ENCODE data around the gene PKN1.
A peak's percentile ranks its signal among the peaks of the same experiment; 100 is the strongest.

PKN1 gene

DNA sequence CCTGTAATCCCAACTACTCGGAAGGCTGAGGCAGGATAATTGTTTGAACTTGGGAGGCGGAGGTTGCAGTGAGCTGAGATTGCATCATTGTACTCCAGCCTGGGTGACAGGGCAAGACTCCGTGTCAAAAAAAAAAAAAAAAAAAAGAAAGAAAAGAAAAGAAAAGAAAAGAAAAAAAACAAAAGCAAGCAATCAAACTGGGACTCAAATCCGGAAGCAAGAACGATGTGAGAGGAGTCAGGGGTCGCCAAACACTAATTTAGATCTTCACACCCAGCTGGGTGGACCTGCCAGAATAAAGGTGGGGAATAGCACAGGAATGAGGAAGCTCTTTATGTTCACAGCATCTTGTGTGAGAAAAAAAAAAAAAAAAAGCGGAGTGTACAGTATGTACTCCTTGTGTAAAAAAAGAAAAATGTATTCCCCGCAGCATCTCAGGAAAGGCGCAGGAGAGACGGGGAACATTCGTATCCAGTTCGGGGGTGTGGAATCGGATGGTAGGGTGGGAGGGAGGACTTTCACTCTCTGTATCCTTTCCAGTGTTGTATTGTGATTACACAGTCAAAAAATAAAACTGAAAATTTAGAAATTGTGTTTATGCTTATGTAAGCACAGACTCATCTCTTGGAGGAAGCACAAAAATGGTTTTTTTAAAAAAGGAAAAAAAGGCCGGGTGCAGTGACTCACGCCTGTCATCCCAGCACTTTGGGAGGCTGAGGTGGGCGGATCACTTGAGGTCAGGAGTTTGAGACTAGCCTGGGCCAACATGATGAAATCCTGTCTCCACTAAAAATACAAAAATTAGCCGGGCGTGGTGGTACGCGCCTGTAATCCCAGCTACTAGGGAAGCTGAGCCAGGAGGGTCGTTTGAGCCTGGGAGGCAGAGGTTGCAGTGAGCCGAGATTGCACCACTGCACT, 77.5 kb downstream of the PKN1 start:
- H3K27ac ChIP-seq (ENCODE audit: low read depth, low read length) = peak overlapping the region; percentile 86

DNA sequence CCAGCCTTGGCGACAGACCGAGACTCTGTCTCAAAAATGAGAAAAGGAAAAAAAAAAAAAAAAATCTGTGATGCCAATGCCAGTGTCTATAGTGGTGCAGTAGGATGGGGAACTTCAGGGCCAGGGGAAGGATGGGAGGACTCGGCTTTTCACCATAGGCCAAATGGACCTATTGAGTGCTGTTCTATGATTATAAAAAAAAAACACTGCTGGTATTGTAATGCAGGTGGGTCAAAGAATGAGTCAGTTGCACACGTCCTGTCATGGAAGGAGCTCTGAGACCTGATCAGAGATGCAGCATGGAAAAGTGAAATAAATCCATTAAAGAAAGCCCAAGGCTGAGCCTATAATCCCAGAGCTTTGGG, 78.1 kb downstream of the PKN1 start:
- H3K4me1 ChIP-seq (ENCODE audit: control insufficient read depth, insufficient read depth, low read length, unreplicated experiment) = peaks cover 36% of the 10 kb centered on the region

More for the DNA sequence above, 77.5 kb downstream of the PKN1 start:
- H3K36me3 ChIP-seq (ENCODE audit: insufficient read depth, low read length) = peaks cover 13% of the 10 kb centered on the region
- H3K79me2 ChIP-seq (ENCODE audit: control insufficient read depth, insufficient read depth, low read length, unreplicated experiment) = peaks cover 9% of the 10 kb centered on the region
- H3K27me3 ChIP-seq (ENCODE audit: insufficient read depth, low read length) = no peaks in the 10 kb centered on the region
- peaks cover 36% of the 10 kb centered on the region for H3K4me1 ChIP-seq (ENCODE audit: control insufficient read depth, insufficient read depth, low read length, unreplicated experiment)
- peak overlapping the region; percentile 70 for H3K4me3 ChIP-seq (ENCODE audit: low read depth, low read length)
- peak overlapping the region; percentile 33 for H2AFZ ChIP-seq (ENCODE audit: low read length, unreplicated experiment)

DNA sequence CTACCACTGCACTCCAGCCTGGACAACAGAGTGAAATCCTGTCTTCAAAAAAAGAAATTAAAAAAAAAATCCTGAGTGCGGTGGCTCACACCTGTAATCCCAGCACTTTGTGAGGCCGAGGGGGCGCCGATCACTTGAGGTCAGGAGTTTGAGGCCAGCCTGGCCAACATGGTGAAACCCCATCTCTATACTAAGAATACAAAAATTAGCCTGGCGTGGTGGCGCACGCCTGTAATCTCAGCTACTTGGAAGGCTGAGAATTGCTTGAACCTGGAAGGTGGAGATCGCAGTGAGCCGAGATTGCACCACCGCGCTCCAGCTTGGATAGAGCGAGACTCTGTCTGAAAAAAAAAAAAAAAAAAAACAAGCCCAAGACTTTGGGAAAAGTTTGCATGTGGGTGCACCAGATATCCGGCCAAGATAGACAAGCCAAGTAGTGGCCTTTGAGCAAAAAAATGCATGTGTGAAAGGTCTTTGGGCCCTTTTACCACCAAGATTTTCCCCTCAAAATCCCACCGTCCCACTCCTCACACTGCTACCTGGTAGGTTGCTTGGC, 79.4 kb downstream of the PKN1 start:
- no peak overlapping the region for H2AFZ ChIP-seq (ENCODE audit: low read length, unreplicated experiment)
- peaks cover 28% of the 10 kb centered on the region for H3K79me2 ChIP-seq (ENCODE audit: control insufficient read depth, insufficient read depth, low read length, unreplicated experiment)
- no peak overlapping the region for H3K4me3 ChIP-seq (ENCODE audit: low read depth, low read length)
- peaks cover 21% of the 10 kb centered on the region for H3K36me3 ChIP-seq (ENCODE audit: insufficient read depth, low read length)
- peaks cover 34% of the 10 kb centered on the region for H3K4me1 ChIP-seq (ENCODE audit: control insufficient read depth, insufficient read depth, low read length, unreplicated experiment)
- no peak overlapping the region for H3K27ac ChIP-seq (ENCODE audit: low read depth, low read length)
- H3K27me3 ChIP-seq (ENCODE audit: insufficient read depth, low read length) = no peaks in the 10 kb centered on the region

More for the DNA sequence above, 78.1 kb downstream of the PKN1 start:
- Histone ChIP-seq H3K79me2 (ENCODE audit: control insufficient read depth, insufficient read depth, low read length, unreplicated experiment) (peaks cover 15% of the 10 kb centered on the region), H2AFZ (ENCODE audit: low read length, unreplicated experiment) (no peak overlapping the region), H3K36me3 (ENCODE audit: insufficient read depth, low read length) (peaks cover 19% of the 10 kb centered on the region), H3K4me3 (ENCODE audit: low read depth, low read length) (no peak overlapping the region; the same call in 1 of the 2 replicates), H3K27me3 (ENCODE audit: insufficient read depth, low read length) (no peaks in the 10 kb centered on the region), H3K27ac (ENCODE audit: low read depth, low read length) (peak overlapping the region; percentile 86)

DNA sequence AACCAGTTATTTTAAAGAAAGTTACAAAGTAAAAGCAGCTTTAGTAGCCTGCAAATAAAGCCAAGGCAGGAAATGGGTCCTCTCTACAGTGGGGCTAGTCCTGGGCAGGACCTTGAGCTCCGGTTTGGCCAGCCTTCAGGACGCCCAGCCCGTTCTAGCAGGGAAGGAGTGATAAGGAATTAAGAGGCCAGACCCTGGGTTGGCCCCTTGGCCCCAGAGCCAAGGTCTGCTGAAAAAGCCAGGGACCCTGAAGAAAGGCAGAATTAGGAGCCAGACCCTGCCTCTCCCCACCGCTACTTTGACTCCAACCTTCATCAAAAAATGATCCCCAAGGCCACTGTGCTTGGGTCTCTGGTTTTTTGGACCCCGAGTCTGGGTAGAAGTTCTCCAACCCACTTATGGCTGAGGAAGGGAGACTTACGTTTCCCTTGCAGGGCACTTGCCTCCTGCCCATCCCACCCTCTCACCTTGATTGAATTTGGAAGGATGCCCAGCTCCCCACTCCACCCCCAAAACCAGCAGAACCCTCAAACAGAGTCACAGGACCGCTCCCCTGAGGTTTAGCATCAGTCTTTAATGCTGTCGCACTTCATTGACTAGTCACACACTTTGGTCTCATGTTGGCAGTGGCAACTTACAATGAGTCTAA, 81.2 kb downstream of the PKN1 start:
- H3K36me3 ChIP-seq (ENCODE audit: insufficient read depth, low read length) = peaks cover 21% of the 10 kb centered on the region
- no peaks in the 10 kb centered on the region for H3K27me3 ChIP-seq (ENCODE audit: insufficient read depth, low read length)
- peaks cover 30% of the 10 kb centered on the region for H3K4me1 ChIP-seq (ENCODE audit: control insufficient read depth, insufficient read depth, low read length, unreplicated experiment)
- no peak overlapping the region for H2AFZ ChIP-seq (ENCODE audit: low read length, unreplicated experiment)
- H3K4me3 ChIP-seq (ENCODE audit: low read depth, low read length) = no peak overlapping the region; the same call in 1 of the 2 replicates
- H3K27ac ChIP-seq (ENCODE audit: low read depth, low read length) = no peak overlapping the region
- H3K79me2 ChIP-seq (ENCODE audit: control insufficient read depth, insufficient read depth, low read length, unreplicated experiment) = peaks cover 34% of the 10 kb centered on the region

DNA sequence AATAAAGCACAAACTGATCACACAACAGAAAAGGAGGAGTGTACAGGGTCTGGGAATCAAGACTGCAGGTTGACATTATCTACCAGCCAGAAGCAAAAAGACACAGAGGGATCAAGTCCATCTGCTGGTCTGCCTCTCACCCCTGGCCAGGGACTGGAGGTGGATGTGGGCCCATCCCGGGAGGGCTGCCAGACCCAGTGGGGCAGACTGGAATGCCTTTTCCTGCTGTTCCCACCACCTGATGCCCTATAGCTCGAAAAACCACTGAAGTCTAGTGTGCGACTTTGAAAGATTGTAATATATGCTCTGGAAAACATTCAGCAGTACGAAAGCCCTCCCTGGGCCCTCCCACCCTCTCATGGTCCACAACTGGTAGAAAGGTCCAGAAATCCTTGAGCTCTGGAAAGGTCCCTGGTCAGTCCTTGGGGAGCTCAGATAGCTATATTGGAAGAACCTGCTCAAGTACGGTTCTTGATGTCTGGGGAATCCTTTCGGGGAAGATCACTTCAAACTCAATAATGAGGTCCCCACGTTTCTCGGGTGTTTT, 82.5 kb downstream of the PKN1 start:
- H3K36me3 ChIP-seq (ENCODE audit: insufficient read depth, low read length) = peaks cover 21% of the 10 kb centered on the region
- peaks cover 34% of the 10 kb centered on the region for H3K79me2 ChIP-seq (ENCODE audit: control insufficient read depth, insufficient read depth, low read length, unreplicated experiment)
- peak overlapping the region; percentile 99 for H3K4me3 ChIP-seq (ENCODE audit: low read depth, low read length)
- no peaks in the 10 kb centered on the region for H3K27me3 ChIP-seq (ENCODE audit: insufficient read depth, low read length)
- H3K27ac ChIP-seq (ENCODE audit: low read depth, low read length) = no peak overlapping the region
- H2AFZ ChIP-seq (ENCODE audit: low read length, unreplicated experiment) = no peak overlapping the region
- peaks cover 32% of the 10 kb centered on the region for H3K4me1 ChIP-seq (ENCODE audit: control insufficient read depth, insufficient read depth, low read length, unreplicated experiment)

DNA sequence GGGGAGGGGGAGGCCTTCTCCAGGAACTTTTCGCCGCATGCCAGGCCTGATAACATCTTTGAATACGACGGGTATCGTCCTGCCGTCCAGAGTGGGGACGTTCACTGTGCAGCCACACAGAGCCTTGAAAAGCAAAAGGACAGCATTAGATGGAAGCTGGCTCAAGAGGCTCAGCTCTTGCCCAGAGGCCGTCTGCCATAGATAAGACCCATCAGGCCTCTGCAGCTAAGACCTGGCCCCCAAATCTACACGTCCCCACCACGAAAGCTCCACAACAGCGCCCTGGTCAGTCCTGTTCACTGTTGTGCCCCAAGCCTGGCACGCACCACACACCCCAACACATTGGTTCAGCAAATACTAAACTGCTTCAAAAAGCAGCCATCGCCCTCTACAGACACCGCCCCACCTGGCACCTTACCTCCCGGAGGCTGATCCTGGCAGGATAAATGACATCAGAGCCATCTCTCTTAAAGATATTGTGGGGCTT, 83.0 kb downstream of the PKN1 start:
- Histone ChIP-seq H3K4me1 (ENCODE audit: control insufficient read depth, insufficient read depth, low read length, unreplicated experiment) (peaks cover 32% of the 10 kb centered on the region), H2AFZ (ENCODE audit: low read length, unreplicated experiment) (no peak overlapping the region), H3K36me3 (ENCODE audit: insufficient read depth, low read length) (peaks cover 21% of the 10 kb centered on the region), H3K79me2 (ENCODE audit: control insufficient read depth, insufficient read depth, low read length, unreplicated experiment) (peaks cover 34% of the 10 kb centered on the region), H3K27me3 (ENCODE audit: insufficient read depth, low read length) (no peaks in the 10 kb centered on the region), H3K27ac (ENCODE audit: low read depth, low read length) (no peak overlapping the region), H3K4me3 (ENCODE audit: low read depth, low read length) (peak overlapping the region; percentile 99)

DNA sequence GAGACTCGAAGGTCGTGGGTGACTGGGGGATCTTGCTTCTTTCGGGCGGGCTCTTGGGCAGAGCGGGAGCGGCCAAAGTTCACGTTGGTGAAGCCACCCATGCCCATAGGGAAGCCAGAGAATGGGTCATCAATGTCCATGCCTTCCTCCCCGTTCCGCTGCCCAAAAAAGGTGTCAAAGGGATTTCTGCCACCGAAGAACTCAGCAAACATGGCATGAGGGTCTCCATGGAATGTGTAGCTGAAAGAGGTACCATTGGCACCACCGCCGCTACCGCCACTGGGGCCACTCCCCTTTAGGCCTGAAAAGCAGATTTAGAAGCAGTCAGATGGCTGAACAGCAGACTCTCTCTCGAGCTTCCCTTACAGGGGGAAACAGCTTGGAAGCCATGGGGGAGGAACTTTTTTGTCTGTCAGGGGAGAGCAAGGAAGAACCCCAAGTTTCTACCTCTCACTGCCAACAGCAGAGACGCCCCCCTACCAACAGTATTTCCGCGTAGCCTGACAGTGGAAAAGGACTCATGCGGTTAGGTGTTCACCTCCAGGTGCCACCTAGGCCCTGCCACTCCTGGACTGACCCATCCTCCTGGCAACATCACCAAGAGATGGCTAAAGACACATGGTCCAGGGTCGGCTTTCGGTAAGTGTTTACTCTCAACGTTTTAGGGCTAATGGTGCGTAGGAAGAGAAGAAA, 83.8 kb downstream of the PKN1 start:
- H3K27ac ChIP-seq (ENCODE audit: low read depth, low read length) = peak overlapping the region; percentile 91
- H3K4me3 ChIP-seq (ENCODE audit: low read depth, low read length) = peak overlapping the region; percentile 99
- H3K4me1 ChIP-seq (ENCODE audit: control insufficient read depth, insufficient read depth, low read length, unreplicated experiment) = peaks cover 29% of the 10 kb centered on the region
- H2AFZ ChIP-seq (ENCODE audit: low read length, unreplicated experiment) = no peak overlapping the region
- peaks cover 34% of the 10 kb centered on the region for H3K79me2 ChIP-seq (ENCODE audit: control insufficient read depth, insufficient read depth, low read length, unreplicated experiment)
- H3K27me3 ChIP-seq (ENCODE audit: insufficient read depth, low read length) = no peaks in the 10 kb centered on the region
- peaks cover 21% of the 10 kb centered on the region for H3K36me3 ChIP-seq (ENCODE audit: insufficient read depth, low read length)

DNA sequence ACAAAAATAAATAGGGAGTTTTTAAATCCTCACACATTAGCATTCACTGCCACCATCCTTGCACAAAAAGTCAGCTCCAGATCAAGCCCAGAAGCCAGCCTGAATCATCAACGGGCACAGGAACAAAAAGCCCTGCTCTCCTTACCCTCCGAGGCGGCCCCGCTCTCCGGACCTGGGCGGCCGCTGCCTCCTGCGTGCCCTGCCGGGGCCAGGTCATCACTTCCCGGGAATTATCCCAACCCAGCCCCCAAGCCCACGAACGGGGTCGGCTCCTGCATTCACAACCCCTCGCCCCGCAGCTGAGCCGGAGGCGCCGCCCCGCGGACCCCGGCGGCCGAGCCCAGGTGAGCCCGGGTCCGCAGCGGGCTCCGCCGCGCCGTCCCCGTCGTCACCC, 84.3 kb downstream of the PKN1 start:
- Histone ChIP-seq H3K4me3 (ENCODE audit: low read depth, low read length) (peak overlapping the region; percentile 99), H3K27me3 (ENCODE audit: insufficient read depth, low read length) (no peaks in the 10 kb centered on the region), H3K4me1 (ENCODE audit: control insufficient read depth, insufficient read depth, low read length, unreplicated experiment) (peaks cover 29% of the 10 kb centered on the region), H3K36me3 (ENCODE audit: insufficient read depth, low read length) (peaks cover 21% of the 10 kb centered on the region), H3K79me2 (ENCODE audit: control insufficient read depth, insufficient read depth, low read length, unreplicated experiment) (peaks cover 34% of the 10 kb centered on the region), H3K27ac (ENCODE audit: low read depth, low read length) (peak overlapping the region; percentile 91), H2AFZ (ENCODE audit: low read length, unreplicated experiment) (no peak overlapping the region)

DNA sequence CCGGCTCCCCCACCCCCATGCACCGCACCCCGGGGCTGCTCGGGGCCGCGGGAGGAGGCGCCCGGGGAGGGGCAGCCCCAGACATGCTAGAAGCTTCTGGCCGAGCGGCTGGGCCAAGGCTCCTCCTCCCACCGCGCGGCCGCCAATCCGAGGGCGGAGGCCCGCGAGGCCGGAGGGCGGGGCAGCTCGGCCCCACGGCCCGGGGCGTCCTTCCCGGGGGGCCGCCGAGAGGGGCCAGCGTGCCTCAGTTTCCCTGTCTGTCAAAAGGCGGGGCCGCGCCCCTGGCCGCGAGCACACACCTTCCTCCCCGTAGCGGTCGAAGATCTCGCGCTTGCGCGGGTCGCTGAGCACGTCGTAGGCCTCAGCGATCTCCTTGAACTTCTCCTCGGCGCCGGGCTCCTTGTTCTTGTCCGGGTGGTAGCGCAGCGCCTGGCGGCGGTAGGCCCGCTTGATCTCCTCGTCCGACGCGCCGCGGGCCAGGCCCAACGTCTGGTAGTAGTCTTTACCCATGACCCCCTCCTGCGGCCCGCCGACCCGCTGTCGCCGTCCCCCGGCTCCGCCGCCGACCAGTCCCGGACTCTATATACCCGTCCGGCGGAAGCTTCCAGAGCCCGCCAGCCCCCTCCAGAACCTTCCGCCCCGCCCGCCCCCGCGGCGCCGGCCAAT, 84.9 kb downstream of the PKN1 start, which contains the start of gene DNAJB1:
DNAJB1 (minus strand) TSS at position 558 of the 666 bp plus-strand sequence; CDS start at position 510, 48 bp downstream.
- H3K4me1 ChIP-seq (ENCODE audit: control insufficient read depth, insufficient read depth, low read length, unreplicated experiment) = peaks cover 29% of the 10 kb centered on the region
- peaks cover 21% of the 10 kb centered on the region for H3K36me3 ChIP-seq (ENCODE audit: insufficient read depth, low read length)
- peak within 1 kb of the TSS; percentile 99 for H3K4me3 ChIP-seq (ENCODE audit: low read depth, low read length)
- H3K27ac ChIP-seq (ENCODE audit: low read depth, low read length) = peak within 1 kb of the TSS; percentile 91
- no peaks in the 10 kb centered on the region for H3K27me3 ChIP-seq (ENCODE audit: insufficient read depth, low read length)
- H2AFZ ChIP-seq (ENCODE audit: low read length, unreplicated experiment) = peak within 1 kb of the TSS; percentile 68
- peaks cover 34% of the 10 kb centered on the region for H3K79me2 ChIP-seq (ENCODE audit: control insufficient read depth, insufficient read depth, low read length, unreplicated experiment)

Measured in ACC112 (cell line).